ENCODE data around the gene VSTM2L.

Gene VSTM2L

GRCh38 chr20:37878835-37879599 is 23.9 kb upstream of the VSTM2L start:
- no peak for DNase-seq

GRCh38 chr20:37879843-37880242 is 23.1 kb upstream of the VSTM2L start:
- no peak for DNase-seq

GRCh38 chr20:37880726-37881591 is 22.0 kb upstream of the VSTM2L start:
- no peak for DNase-seq

- no peak for DNase-seq
Measured at GRCh38 chr20:37881601-37882343, 21.2 kb upstream of the VSTM2L start.

- DNase-seq = no peak
Measured at GRCh38 chr20:37882961-37883712, 19.8 kb upstream of the VSTM2L start.

- DNase-seq = no peak
Measured at GRCh38 chr20:37885042-37885441, 17.9 kb upstream of the VSTM2L start.

GRCh38 chr20:37885593-37886503 is 17.1 kb upstream of the VSTM2L start:
- DNase-seq = no peak

GRCh38 chr20:37886851-37887297 is 16.1 kb upstream of the VSTM2L start:
- DNase-seq = no peak

- no peak for DNase-seq
Measured at GRCh38 chr20:37888641-37889040, 14.3 kb upstream of the VSTM2L start.

- DNase-seq = no peak
Measured at GRCh38 chr20:37890108-37890507, 12.8 kb upstream of the VSTM2L start.

GRCh38 chr20:37890643-37891042 is 12.3 kb upstream of the VSTM2L start:
- no peak for DNase-seq

GRCh38 chr20:37892001-37892400 is 10.9 kb upstream of the VSTM2L start:
- DNase-seq = no peak

GRCh38 chr20:37893566-37894241 is 9.2 kb upstream of the VSTM2L start:
- no peak for DNase-seq

GRCh38 chr20:37894454-37894853 is 8.5 kb upstream of the VSTM2L start:
- no peak for DNase-seq

GRCh38 chr20:37895166-37895565 is 7.8 kb upstream of the VSTM2L start:
- no peak for DNase-seq

GRCh38 chr20:37896932-37897548 is 5.9 kb upstream of the VSTM2L start:
- DNase-seq = no peak

- no peak for DNase-seq
Measured at GRCh38 chr20:37898233-37899104, 4.5 kb upstream of the VSTM2L start.

GRCh38 chr20:37899105-37900045 is 3.6 kb upstream of the VSTM2L start:
- no peak for DNase-seq

All from central memory CD4-positive, alpha-beta T cell (primary cell).